Measurements from ENCODE around the gene FOSL2.

FOSL2 gene

GRCh38 chr2:28377984-28378678, 14.5 kb upstream of the FOSL2 start:
- Histone ChIP-seq H3K36me3 (ENCODE audit: control insufficient read depth in 2 of 2, insufficient read depth in 1 of 2, low read length in 2 of 2) (no peaks in the 10 kb centered on the region), H3K4me3 (ENCODE audit: low read depth, low read length) (no peak overlapping the region), H3K9me3 (ENCODE audit: control insufficient read depth, insufficient read depth, low read depth, low read length) (no peaks in the 10 kb centered on the region), H3K4me1 (ENCODE audit: control insufficient read depth, insufficient read depth, low read length) (no peaks in the 10 kb centered on the region), H3K27ac (ENCODE audit: extremely low read depth, low read depth, low read length) (no peak overlapping the region)
- TF ChIP-seq ZNF560 (tag by site-specific recombination; IDR thresholded peaks at IDR 0.05; ENCODE audit: borderline replicate concordance) (no peak), ZNF16 (tag by site-specific recombination; IDR thresholded peaks at IDR 0.05; ENCODE audit: low read depth) (no peak), ZNF391 (tag by site-specific recombination; IDR thresholded peaks at IDR 0.05; ENCODE audit: borderline replicate concordance, low read depth) (no peak), ZNF214 (tag by site-specific recombination; IDR thresholded peaks at IDR 0.05; ENCODE audit: borderline replicate concordance) (no peak), ZNF555 (tag by site-specific recombination; conservative IDR thresholded peaks at IDR 0.05) (no peak), SP7 (tag by site-specific recombination; IDR thresholded peaks at IDR 0.05) (no peak), ZBTB11 (tag by site-specific recombination; conservative IDR thresholded peaks at IDR 0.05; ENCODE audit: low read depth) (no peak), YY1 (tag by site-specific recombination; IDR thresholded peaks at IDR 0.05) (no peak), ZBTB10 (tag by site-specific recombination; IDR thresholded peaks at IDR 0.05) (no peak), GLI2 (tag by site-specific recombination; IDR thresholded peaks at IDR 0.05; ENCODE audit: borderline replicate concordance, low read depth) (no peak), SCRT2 (tag by site-specific recombination; IDR thresholded peaks at IDR 0.05) (no peak), ZNF433 (tag by site-specific recombination; IDR thresholded peaks at IDR 0.05; ENCODE audit: low read depth) (no peak)
- TF ChIP-seq, protein P1, sequence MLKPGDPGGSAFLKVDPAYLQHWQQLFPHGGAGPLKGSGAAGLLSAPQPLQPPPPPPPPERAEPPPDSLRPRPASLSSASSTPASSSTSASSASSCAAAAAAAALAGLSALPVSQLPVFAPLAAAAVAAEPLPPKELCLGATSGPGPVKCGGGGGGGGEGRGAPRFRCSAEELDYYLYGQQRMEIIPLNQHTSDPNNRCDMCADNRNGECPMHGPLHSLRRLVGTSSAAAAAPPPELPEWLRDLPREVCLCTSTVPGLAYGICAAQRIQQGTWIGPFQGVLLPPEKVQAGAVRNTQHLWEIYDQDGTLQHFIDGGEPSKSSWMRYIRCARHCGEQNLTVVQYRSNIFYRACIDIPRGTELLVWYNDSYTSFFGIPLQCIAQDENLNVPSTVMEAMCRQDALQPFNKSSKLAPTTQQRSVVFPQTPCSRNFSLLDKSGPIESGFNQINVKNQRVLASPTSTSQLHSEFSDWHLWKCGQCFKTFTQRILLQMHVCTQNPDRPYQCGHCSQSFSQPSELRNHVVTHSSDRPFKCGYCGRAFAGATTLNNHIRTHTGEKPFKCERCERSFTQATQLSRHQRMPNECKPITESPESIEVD (tag by site-specific recombination; IDR thresholded peaks at IDR 0.05), result no peak
- ChIA-PET CTCF (interaction anchor here (0.5 kb wide), 1 partner anchor 589 kb away, joined by 3 read pairs; no protein-coding TSS in a partner anchor), POLR2A (no interaction called here)

DNA sequence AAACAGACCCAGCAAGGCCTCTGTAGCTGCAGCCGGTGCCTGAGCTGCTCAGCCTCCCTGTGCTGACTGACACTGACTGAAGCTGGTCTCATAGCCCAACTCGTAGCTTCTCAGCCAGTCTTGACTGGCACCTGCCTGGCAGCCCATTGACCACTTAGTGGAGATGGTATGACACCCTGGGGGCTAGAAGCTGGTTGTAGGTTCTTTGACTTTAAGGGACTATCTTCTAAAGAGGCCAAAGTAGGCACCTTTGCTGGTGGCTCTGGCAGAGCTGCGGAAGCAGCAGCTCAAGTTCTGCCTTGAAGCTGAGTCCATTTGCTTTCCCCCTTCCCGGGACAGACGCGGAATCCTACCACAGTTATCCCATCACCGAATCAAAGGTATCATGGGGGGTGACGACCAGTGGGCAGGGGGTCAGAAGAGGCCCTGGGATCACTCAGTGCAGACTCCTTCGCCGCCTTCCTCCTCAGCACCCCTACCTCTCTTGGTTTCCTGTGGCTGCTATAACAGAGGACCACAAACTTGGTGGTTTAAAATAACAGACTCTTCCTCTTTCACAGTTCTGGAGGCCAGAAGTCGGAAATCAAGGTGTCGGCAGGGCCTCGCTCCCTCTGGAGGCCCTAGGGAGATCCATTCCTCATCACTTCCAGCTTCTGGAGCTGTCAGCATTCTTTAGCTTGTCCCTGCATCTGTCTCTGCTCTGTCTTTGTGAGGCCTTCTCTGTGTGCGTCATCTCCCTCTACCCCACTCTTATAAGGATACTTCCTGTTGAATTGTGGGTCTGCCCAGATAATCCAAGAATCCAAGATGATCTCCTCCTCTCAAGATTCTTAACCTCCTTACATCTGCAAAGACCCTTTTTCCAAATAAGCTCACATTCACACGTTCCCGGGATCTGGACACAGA, 13.7 kb upstream of the FOSL2 start:
- CTCF ChIA-PET, result interaction anchor here (0.5 to 0.6 kb wide), 2 partner anchors 10 to 590 kb away, joined by 3 read pairs; no protein-coding TSS in a partner anchor
- Histone ChIP-seq H3K27ac (ENCODE audit: extremely low read depth, low read depth, low read length) (no peak overlapping the region), H3K4me3 (ENCODE audit: low read depth, low read length) (no peak overlapping the region), H3K9me3 (ENCODE audit: control insufficient read depth, insufficient read depth, low read depth, low read length) (no peaks in the 10 kb centered on the region), H3K4me1 (ENCODE audit: control insufficient read depth, insufficient read depth, low read length) (no peaks in the 10 kb centered on the region), H3K36me3 (ENCODE audit: control insufficient read depth in 2 of 2, insufficient read depth in 1 of 2, low read length in 2 of 2) (no peaks in the 10 kb centered on the region)
- POLR2A ChIA-PET, result no interaction called here
- TF ChIP-seq ZBTB7A (tag by site-specific recombination; IDR thresholded peaks at IDR 0.05; ENCODE audit: low read depth), result no peak
- TF ChIP-seq ZNF138 (tag by site-specific recombination; IDR thresholded peaks at IDR 0.05; ENCODE audit: borderline replicate concordance), result no peak
- TF ChIP-seq ZBTB10 (tag by site-specific recombination; IDR thresholded peaks at IDR 0.05), result no peak
- no peak for TF ChIP-seq ZNF580 (tag by site-specific recombination; IDR thresholded peaks at IDR 0.05)
- no peak for TF ChIP-seq ZNF544 (tag by site-specific recombination; IDR thresholded peaks at IDR 0.05)
- TF ChIP-seq KLF7 (tag by site-specific recombination; IDR thresholded peaks at IDR 0.05; ENCODE audit: borderline replicate concordance), result no peak

Measured in HEK293 (cell line).